ENCODE data around the gene CREBL2.
A peak's percentile ranks its signal among the peaks of the same experiment; 100 is the strongest.

CREBL2 gene

GRCh38 chr12:12661086-12661856 is 49.6 kb downstream of the CREBL2 start:
- Histone ChIP-seq H3K36me3 (ENCODE audit: control insufficient read depth, insufficient read depth, low read length, severe bottlenecking) (no peaks in the 10 kb centered on the region), H3K4me1 (ENCODE audit: control insufficient read depth, insufficient read depth, low read length) (peaks cover 32% of the 10 kb centered on the region), H3K9ac (ENCODE audit: low read length) (peak overlapping the region; percentile 36), H3K9me3 (ENCODE audit: control insufficient read depth, low read length) (no peaks in the 10 kb centered on the region), H3K4me3 (ENCODE audit: low read length) (peak overlapping the region; percentile 67), H3K27me3 (replicated peaks; ENCODE audit: control insufficient read depth, insufficient read depth, low read length) (no peaks in the 10 kb centered on the region)
- DNase-seq (ENCODE audit: low read depth): peak; percentile 89

GRCh38 chr12:12663644-12664294 is 52.1 kb downstream of the CREBL2 start:
- Histone ChIP-seq H3K4me3 (ENCODE audit: low read length) (no peak overlapping the region), H3K4me1 (ENCODE audit: control insufficient read depth, insufficient read depth, low read length) (peaks cover 32% of the 10 kb centered on the region)

GRCh38 chr12:12665194-12665593 is 53.5 kb downstream of the CREBL2 start:
- H3K27me3 ChIP-seq (replicated peaks; ENCODE audit: control insufficient read depth, insufficient read depth, low read length): no peaks in the 10 kb centered on the region
- no peaks in the 10 kb centered on the region for H3K9me3 ChIP-seq (ENCODE audit: control insufficient read depth, low read length)
- H3K4me1 ChIP-seq (ENCODE audit: control insufficient read depth, insufficient read depth, low read length): peaks cover 26% of the 10 kb centered on the region
- H3K4me3 ChIP-seq (ENCODE audit: low read length): no peak overlapping the region
- DNase-seq (ENCODE audit: low read depth): no peak
- no peak overlapping the region for H3K9ac ChIP-seq (ENCODE audit: low read length)
- no peaks in the 10 kb centered on the region for H3K36me3 ChIP-seq (ENCODE audit: control insufficient read depth, insufficient read depth, low read length, severe bottlenecking)

More at GRCh38 chr12:12663644-12664294, 52.1 kb downstream of the CREBL2 start:
- no peaks in the 10 kb centered on the region for H3K36me3 ChIP-seq (ENCODE audit: control insufficient read depth, insufficient read depth, low read length, severe bottlenecking)
- H3K9ac ChIP-seq (ENCODE audit: low read length): no peak overlapping the region
- no peak for DNase-seq (ENCODE audit: low read depth)
- H3K27me3 ChIP-seq (replicated peaks; ENCODE audit: control insufficient read depth, insufficient read depth, low read length): no peaks in the 10 kb centered on the region
- no peaks in the 10 kb centered on the region for H3K9me3 ChIP-seq (ENCODE audit: control insufficient read depth, low read length)

- Histone ChIP-seq H3K27me3 (replicated peaks; ENCODE audit: control insufficient read depth, insufficient read depth, low read length) (no peaks in the 10 kb centered on the region), H3K9me3 (ENCODE audit: control insufficient read depth, low read length) (no peaks in the 10 kb centered on the region), H3K9ac (ENCODE audit: low read length) (no peak overlapping the region), H3K4me3 (ENCODE audit: low read length) (no peak overlapping the region), H3K36me3 (ENCODE audit: control insufficient read depth, insufficient read depth, low read length, severe bottlenecking) (no peaks in the 10 kb centered on the region), H3K4me1 (ENCODE audit: control insufficient read depth, insufficient read depth, low read length) (peaks cover under 1% of the 10 kb centered on the region)
- no peak for DNase-seq (ENCODE audit: low read depth)
These were observed 56.3 kb downstream of the CREBL2 start for GRCh38 chr12:12668005-12668404.

GRCh38 chr12:12669020-12669419 is 57.3 kb downstream of the CREBL2 start:
- Histone ChIP-seq H3K4me3 (ENCODE audit: low read length) (no peak overlapping the region), H3K4me1 (ENCODE audit: control insufficient read depth, insufficient read depth, low read length) (no peaks in the 10 kb centered on the region), H3K9ac (ENCODE audit: low read length) (no peak overlapping the region), H3K27me3 (replicated peaks; ENCODE audit: control insufficient read depth, insufficient read depth, low read length) (no peaks in the 10 kb centered on the region), H3K36me3 (ENCODE audit: control insufficient read depth, insufficient read depth, low read length, severe bottlenecking) (no peaks in the 10 kb centered on the region), H3K9me3 (ENCODE audit: control insufficient read depth, low read length) (no peaks in the 10 kb centered on the region)
- no peak for DNase-seq (ENCODE audit: low read depth)

GRCh38 chr12:12671850-12672660 is 60.4 kb downstream of the CREBL2 start:
- no peak overlapping the region for H3K4me3 ChIP-seq (ENCODE audit: low read length)
- H3K4me1 ChIP-seq (ENCODE audit: control insufficient read depth, insufficient read depth, low read length): no peaks in the 10 kb centered on the region
- H3K36me3 ChIP-seq (ENCODE audit: control insufficient read depth, insufficient read depth, low read length, severe bottlenecking): no peaks in the 10 kb centered on the region
- peak; percentile 25 for DNase-seq (ENCODE audit: low read depth)
- no peaks in the 10 kb centered on the region for H3K9me3 ChIP-seq (ENCODE audit: control insufficient read depth, low read length)
- H3K9ac ChIP-seq (ENCODE audit: low read length): no peak overlapping the region
- H3K27me3 ChIP-seq (replicated peaks; ENCODE audit: control insufficient read depth, insufficient read depth, low read length): no peaks in the 10 kb centered on the region

GRCh38 chr12:12673296-12673695 is 61.6 kb downstream of the CREBL2 start:
- no peak overlapping the region for H3K4me3 ChIP-seq (ENCODE audit: low read length)
- H3K9me3 ChIP-seq (ENCODE audit: control insufficient read depth, low read length): no peaks in the 10 kb centered on the region
- no peaks in the 10 kb centered on the region for H3K27me3 ChIP-seq (replicated peaks; ENCODE audit: control insufficient read depth, insufficient read depth, low read length)
- H3K9ac ChIP-seq (ENCODE audit: low read length): no peak overlapping the region
- H3K36me3 ChIP-seq (ENCODE audit: control insufficient read depth, insufficient read depth, low read length, severe bottlenecking): no peaks in the 10 kb centered on the region
- no peak for DNase-seq (ENCODE audit: low read depth)
- no peaks in the 10 kb centered on the region for H3K4me1 ChIP-seq (ENCODE audit: control insufficient read depth, insufficient read depth, low read length)

- DNase-seq (ENCODE audit: low read depth): no peak
- no peaks in the 10 kb centered on the region for H3K9me3 ChIP-seq (ENCODE audit: control insufficient read depth, low read length)
- H3K27me3 ChIP-seq (replicated peaks; ENCODE audit: control insufficient read depth, insufficient read depth, low read length): no peaks in the 10 kb centered on the region
- no peaks in the 10 kb centered on the region for H3K36me3 ChIP-seq (ENCODE audit: control insufficient read depth, insufficient read depth, low read length, severe bottlenecking)
- H3K9ac ChIP-seq (ENCODE audit: low read length): no peak overlapping the region
- H3K4me3 ChIP-seq (ENCODE audit: low read length): no peak overlapping the region
- H3K4me1 ChIP-seq (ENCODE audit: control insufficient read depth, insufficient read depth, low read length): no peaks in the 10 kb centered on the region
These were observed 64.9 kb downstream of the CREBL2 start for GRCh38 chr12:12676605-12677004.

- Histone ChIP-seq H3K9ac (ENCODE audit: low read length) (no peak overlapping the region), H3K27me3 (replicated peaks; ENCODE audit: control insufficient read depth, insufficient read depth, low read length) (no peaks in the 10 kb centered on the region), H3K4me3 (ENCODE audit: low read length) (no peak overlapping the region), H3K36me3 (ENCODE audit: control insufficient read depth, insufficient read depth, low read length, severe bottlenecking) (no peaks in the 10 kb centered on the region), H3K4me1 (ENCODE audit: control insufficient read depth, insufficient read depth, low read length) (peaks cover 8% of the 10 kb centered on the region), H3K9me3 (ENCODE audit: control insufficient read depth, low read length) (no peaks in the 10 kb centered on the region)
- no peak for DNase-seq (ENCODE audit: low read depth)
These were observed 69.5 kb downstream of the CREBL2 start for GRCh38 chr12:12681061-12681765.

GRCh38 chr12:12682284-12682683 is 70.6 kb downstream of the CREBL2 start:
- Histone ChIP-seq H3K4me1 (ENCODE audit: control insufficient read depth, insufficient read depth, low read length) (peaks cover 17% of the 10 kb centered on the region), H3K9me3 (ENCODE audit: control insufficient read depth, low read length) (no peaks in the 10 kb centered on the region), H3K36me3 (ENCODE audit: control insufficient read depth, insufficient read depth, low read length, severe bottlenecking) (no peaks in the 10 kb centered on the region), H3K4me3 (ENCODE audit: low read length) (no peak overlapping the region), H3K9ac (ENCODE audit: low read length) (no peak overlapping the region), H3K27me3 (replicated peaks; ENCODE audit: control insufficient read depth, insufficient read depth, low read length) (no peaks in the 10 kb centered on the region)
- no peak for DNase-seq (ENCODE audit: low read depth)
